Fibroblast of skin of right biceps (primary cell): ENCODE measurements around the gene SPRR2D.

Experiments used
- DNase-seq: peaks from one replicate; pipeline ENCODE4 v3.0.0-alpha.2; 2013

The SPRR2D gene

DNA sequence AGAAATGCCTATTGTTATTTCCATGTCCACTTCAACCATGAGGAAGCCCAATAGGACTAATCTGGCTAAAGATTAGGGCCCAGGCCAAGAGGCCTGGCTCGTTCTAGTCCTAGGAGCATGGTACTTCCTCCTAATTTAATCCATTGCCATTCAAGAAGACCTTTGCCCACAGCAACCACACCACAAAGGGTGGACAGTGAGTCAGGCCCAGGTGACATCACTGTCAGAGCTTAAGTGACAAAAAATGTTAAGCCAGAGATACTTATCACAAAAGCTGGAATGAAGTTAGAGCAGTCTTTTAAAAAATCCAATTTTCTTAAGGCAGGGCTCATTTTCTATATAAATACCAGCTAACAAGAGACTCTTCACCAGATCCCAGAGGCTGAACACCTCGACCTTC is 39.5 kb downstream of the SPRR2D start, which contains the start of gene SPRR3:
Gene SPRR3 (plus strand): TSS at position 368 of the 400 bp plus-strand sequence. CDS start 1,272 bp downstream, outside the sequence.
- no peak for DNase-seq

DNA sequence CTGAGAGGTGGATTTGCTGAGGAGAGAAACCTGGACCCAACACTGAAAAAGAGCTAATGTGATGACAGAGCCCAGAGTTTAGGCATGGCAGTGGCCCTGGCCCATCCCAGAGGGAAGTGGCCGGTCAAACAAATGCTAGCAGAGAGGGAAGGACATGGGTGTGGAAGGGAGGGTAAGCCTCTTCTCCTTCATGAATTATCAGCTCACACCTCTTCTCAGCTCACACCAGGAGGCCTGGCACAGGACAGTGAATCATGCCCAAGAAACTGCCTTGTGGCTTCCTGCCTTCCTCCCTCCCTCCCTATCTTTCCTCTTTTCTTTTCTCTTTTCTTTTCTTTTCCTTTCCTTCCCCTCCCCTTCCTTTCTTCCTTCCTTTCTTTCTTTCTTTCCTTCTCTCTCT is 40.6 kb downstream of the SPRR2D start:
- no peak for DNase-seq

DNA sequence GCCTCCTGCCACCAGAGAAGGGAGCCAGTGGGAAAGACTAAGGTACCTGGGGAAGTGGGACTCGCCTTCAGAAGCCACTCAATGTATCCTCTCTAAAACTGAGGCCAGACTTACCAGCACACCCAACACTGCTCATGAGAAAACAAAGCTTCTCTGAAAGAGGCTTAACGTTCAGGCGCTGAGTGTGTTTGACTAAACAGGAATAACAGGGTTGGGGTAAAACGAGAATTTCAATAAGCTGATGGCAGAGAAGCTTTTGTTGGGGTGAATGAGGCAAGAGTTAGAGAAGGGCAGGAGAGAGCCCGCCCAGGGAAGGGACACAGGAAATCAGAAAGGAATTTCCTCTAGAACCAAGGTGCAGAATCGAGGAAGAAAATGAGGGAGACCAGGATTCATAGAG is 41.1 kb downstream of the SPRR2D start:
- no peak for DNase-seq

GRCh38 chr1:152998476-152998875 is 42.4 kb downstream of the SPRR2D start:
- no peak for DNase-seq

DNA sequence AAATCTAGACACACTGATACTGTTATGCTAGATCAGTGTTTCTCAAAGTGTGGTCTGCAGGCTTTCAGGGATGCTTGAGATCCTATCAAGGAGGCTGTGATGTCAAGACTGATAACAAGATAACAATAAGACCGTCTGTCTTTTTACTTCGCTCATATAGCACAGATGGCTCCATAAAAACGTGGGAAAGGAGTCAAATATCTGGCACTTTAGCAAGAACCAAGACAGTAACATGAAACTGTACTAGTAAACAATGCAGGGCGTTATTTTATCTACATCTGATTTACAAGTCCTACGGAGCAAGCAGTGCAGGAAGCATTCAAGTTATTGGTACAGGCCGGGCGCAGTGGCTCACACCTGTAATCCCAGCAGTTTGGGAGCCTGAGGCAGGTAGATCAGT is 43.0 kb downstream of the SPRR2D start:
- no peak for DNase-seq

DNA sequence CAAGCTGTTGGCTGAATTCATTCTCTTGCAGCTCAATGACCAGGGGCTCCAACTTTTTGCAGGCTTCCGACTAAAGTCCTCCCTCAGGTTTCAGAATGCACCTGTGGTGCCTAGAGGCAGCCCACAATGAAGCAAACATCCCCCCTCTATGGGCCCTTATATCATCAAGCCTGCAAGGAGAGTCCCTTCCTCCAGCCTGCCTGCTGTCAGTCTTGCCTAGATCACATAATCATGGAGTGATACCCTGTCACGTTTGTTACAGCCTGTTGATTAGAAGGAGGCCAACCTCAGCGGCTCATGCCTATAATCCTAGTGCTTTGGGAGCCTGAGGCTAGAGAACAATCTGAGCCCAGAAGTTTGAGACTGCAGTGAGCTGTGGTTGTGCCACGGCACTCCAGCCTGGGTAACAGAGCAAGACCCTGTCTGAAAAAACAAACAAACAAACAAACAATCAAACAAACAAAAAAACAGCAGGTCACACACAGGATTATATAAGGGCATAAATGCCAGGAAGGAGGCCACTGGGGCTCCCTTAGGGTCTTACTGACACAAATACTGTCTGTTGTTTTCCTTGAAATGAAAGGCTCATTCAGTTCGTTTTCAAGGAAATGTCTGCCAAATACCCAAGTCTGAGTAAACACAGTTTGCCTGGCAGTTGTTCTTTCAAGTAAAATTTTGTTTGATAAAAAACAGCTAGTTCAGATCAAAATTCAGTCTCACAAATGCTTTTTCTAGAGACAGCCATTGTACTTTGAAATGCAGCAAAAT is 44.1 kb downstream of the SPRR2D start:
- DNase-seq: no peak

- no peak for DNase-seq
These were observed 45.1 kb downstream of the SPRR2D start for GRCh38 chr1:152995842-152996241.

GRCh38 chr1:152993186-152993585 is 47.7 kb downstream of the SPRR2D start:
- DNase-seq: no peak
